Measurements from ENCODE around the gene RNF20.

Gene RNF20

DNA sequence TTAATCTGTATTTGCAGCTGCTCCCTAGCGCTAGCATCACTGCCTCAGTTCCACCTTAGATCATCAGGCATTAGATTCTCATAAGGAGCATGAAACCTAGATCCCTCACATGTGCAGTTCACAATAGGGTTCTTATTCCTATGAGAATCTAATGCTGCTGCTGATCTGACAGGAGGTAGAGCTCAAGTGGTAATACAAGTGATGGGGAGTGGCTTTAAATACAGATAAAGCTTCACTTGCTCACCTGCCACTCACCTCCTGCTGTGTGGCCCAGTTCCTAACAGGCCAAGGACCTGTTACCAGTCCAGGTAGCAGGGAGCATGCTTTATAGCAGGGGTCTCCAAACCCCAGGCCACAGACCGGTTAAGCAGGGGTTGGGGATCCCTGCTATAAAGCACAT lies 22.6 kb upstream of the RNF20 start:
- no peak for ATAC-seq
- TF ChIP-seq TOX (CRISPR knock-in tag; IDR thresholded peaks at IDR 0.05; ENCODE audit: borderline replicate concordance), result no peak
- TF ChIP-seq, protein P1, sequence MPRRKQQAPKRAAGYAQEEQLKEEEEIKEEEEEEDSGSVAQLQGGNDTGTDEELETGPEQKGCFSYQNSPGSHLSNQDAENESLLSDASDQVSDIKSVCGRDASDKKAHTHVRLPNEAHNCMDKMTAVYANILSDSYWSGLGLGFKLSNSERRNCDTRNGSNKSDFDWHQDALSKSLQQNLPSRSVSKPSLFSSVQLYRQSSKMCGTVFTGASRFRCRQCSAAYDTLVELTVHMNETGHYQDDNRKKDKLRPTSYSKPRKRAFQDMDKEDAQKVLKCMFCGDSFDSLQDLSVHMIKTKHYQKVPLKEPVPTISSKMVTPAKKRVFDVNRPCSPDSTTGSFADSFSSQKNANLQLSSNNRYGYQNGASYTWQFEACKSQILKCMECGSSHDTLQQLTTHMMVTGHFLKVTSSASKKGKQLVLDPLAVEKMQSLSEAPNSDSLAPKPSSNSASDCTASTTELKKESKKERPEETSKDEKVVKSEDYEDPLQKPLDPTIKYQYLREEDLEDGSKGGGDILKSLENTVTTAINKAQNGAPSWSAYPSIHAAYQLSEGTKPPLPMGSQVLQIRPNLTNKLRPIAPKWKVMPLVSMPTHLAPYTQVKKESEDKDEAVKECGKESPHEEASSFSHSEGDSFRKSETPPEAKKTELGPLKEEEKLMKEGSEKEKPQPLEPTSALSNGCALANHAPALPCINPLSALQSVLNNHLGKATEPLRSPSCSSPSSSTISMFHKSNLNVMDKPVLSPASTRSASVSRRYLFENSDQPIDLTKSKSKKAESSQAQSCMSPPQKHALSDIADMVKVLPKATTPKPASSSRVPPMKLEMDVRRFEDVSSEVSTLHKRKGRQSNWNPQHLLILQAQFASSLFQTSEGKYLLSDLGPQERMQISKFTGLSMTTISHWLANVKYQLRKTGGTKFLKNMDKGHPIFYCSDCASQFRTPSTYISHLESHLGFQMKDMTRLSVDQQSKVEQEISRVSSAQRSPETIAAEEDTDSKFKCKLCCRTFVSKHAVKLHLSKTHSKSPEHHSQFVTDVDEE (CRISPR knock-in tag; IDR thresholded peaks at IDR 0.05), result no peak
- TF ChIP-seq ZNF565 (CRISPR knock-in tag; conservative IDR thresholded peaks at IDR 0.05; ENCODE audit: low read depth), result no peak
- TF ChIP-seq ZNF70 (CRISPR knock-in tag; IDR thresholded peaks at IDR 0.05), result no peak
- no peak for TF ChIP-seq PPARA (CRISPR knock-in tag; IDR thresholded peaks at IDR 0.05; ENCODE audit: borderline replicate concordance)
- no peak for TF ChIP-seq ESRRG (CRISPR knock-in tag; IDR thresholded peaks at IDR 0.05)

DNA sequence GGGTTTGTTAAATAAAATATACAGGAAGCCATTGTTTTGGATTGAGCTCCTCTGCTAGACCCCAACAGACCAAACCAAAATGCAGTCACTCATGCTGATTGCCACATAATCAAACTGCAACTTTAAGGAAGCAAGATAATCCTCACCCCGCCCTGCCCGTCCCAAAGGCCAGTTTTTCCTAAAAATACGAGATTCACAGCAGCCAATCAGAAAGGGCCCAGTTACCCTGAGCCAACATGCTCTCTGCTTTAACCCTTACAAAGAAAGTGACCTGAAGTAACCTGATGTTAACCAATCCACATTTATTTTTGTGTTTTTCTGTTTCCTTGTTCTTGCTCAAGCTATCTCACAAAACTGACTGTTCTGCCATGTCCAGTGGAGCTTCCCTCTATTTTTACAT lies 21.5 kb upstream of the RNF20 start:
- TF ChIP-seq, protein P2, sequence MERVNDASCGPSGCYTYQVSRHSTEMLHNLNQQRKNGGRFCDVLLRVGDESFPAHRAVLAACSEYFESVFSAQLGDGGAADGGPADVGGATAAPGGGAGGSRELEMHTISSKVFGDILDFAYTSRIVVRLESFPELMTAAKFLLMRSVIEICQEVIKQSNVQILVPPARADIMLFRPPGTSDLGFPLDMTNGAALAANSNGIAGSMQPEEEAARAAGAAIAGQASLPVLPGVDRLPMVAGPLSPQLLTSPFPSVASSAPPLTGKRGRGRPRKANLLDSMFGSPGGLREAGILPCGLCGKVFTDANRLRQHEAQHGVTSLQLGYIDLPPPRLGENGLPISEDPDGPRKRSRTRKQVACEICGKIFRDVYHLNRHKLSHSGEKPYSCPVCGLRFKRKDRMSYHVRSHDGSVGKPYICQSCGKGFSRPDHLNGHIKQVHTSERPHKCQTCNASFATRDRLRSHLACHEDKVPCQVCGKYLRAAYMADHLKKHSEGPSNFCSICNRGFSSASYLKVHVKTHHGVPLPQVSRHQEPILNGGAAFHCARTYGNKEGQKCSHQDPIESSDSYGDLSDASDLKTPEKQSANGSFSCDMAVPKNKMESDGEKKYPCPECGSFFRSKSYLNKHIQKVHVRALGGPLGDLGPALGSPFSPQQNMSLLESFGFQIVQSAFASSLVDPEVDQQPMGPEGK (CRISPR knock-in tag; IDR thresholded peaks at IDR 0.05; ENCODE audit: borderline replicate concordance), result no peak
- TF ChIP-seq TOX (CRISPR knock-in tag; IDR thresholded peaks at IDR 0.05; ENCODE audit: borderline replicate concordance) (no peak), GLIS3 (CRISPR knock-in tag; IDR thresholded peaks at IDR 0.05) (no peak)
- ATAC-seq, result no peak

DNA sequence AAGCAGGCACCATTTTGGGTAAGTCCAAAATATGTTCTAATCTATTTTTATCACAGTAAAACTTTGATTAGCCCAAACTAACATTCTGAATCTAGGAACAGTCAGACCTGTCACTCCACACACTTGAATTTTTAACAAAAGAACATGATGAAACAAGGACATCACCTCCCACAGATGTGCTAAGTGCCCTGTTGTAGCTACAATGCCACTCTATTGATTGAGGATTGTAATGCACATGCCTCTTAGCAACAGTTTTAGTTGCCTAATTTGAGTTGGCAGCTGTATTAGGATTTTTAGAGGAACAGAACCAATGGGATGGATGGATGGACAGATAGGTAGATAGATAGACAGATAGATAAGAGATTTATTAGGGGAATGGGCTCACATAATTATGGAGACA lies 20.3 kb upstream of the RNF20 start:
- TF ChIP-seq ESRRG (CRISPR knock-in tag; IDR thresholded peaks at IDR 0.05), result no peak
- TF ChIP-seq ARNTL (CRISPR knock-in tag; IDR thresholded peaks at IDR 0.05; ENCODE audit: borderline replicate concordance, low read depth), result no peak
- no peak for TF ChIP-seq GLIS3 (CRISPR knock-in tag; IDR thresholded peaks at IDR 0.05)
- TF ChIP-seq, protein P3, sequence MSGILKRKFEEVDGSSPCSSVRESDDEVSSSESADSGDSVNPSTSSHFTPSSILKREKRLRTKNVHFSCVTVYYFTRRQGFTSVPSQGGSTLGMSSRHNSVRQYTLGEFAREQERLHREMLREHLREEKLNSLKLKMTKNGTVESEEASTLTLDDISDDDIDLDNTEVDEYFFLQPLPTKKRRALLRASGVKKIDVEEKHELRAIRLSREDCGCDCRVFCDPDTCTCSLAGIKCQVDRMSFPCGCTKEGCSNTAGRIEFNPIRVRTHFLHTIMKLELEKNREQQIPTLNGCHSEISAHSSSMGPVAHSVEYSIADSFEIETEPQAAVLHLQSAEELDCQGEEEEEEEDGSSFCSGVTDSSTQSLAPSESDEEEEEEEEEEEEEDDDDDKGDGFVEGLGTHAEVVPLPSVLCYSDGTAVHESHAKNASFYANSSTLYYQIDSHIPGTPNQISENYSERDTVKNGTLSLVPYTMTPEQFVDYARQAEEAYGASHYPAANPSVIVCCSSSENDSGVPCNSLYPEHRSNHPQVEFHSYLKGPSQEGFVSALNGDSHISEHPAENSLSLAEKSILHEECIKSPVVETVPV (CRISPR knock-in tag; IDR thresholded peaks at IDR 0.05), result no peak
- no peak for TF ChIP-seq ZFP3 (CRISPR knock-in tag; IDR thresholded peaks at IDR 0.05)
- TF ChIP-seq CSDC2 (CRISPR knock-in tag; IDR thresholded peaks at IDR 0.05), result no peak
- no peak for TF ChIP-seq BACH2 (CRISPR knock-in tag; IDR thresholded peaks at IDR 0.05; ENCODE audit: borderline replicate concordance)
- no peak for TF ChIP-seq ISL1 (CRISPR knock-in tag; IDR thresholded peaks at IDR 0.05)
- no peak for TF ChIP-seq PPARA (CRISPR knock-in tag; IDR thresholded peaks at IDR 0.05; ENCODE audit: borderline replicate concordance)
- no peak for TF ChIP-seq ZC3H10 (CRISPR knock-in tag; IDR thresholded peaks at IDR 0.05)
- TF ChIP-seq OSR1 (CRISPR knock-in tag; IDR thresholded peaks at IDR 0.05), result no peak
- TF ChIP-seq, protein P2 (CRISPR knock-in tag; IDR thresholded peaks at IDR 0.05; ENCODE audit: borderline replicate concordance), result no peak
- no peak for TF ChIP-seq ZNF565 (CRISPR knock-in tag; conservative IDR thresholded peaks at IDR 0.05; ENCODE audit: low read depth)
- no peak for TF ChIP-seq RARB (CRISPR knock-in tag; IDR thresholded peaks at IDR 0.05)
- TF ChIP-seq, protein P1 (CRISPR knock-in tag; IDR thresholded peaks at IDR 0.05), result no peak
- TF ChIP-seq ZNF8 (CRISPR knock-in tag; IDR thresholded peaks at IDR 0.05), result no peak
- no peak for TF ChIP-seq SNAI2 (CRISPR knock-in tag; IDR thresholded peaks at IDR 0.05)
- no peak for TF ChIP-seq TCF4 (CRISPR knock-in tag; IDR thresholded peaks at IDR 0.05; ENCODE audit: borderline replicate concordance)
- ATAC-seq, result no peak
